HepG2 (cell line): Measurements from ENCODE around the gene METTL5. TPM values are rescaled to one million over a fixed set of nuclear protein-coding genes. Genes with fewer than 3 reads are reported as not detected.
A peak's percentile ranks its signal among the peaks of the same experiment; 100 is the strongest.

Experiments
- ATF1 ChIP-seq: IDR thresholded peaks from 2 replicates; pipeline ENCODE4 v1.6.1; 2016; ENCODE audit warnings: mild to moderate bottlenecking, control low read depth
- CENPX ChIP-seq: sonication (generic); formaldehyde crosslinking; IDR thresholded peaks from 2 replicates; pipeline ENCODE4 v1.9.0; 2021; ENCODE audit warnings: mild to moderate bottlenecking, missing genetic modification reagents, moderate library complexity
- DPF2 ChIP-seq: sonication (generic); formaldehyde crosslinking; IDR thresholded peaks from 2 replicates; pipeline ENCODE4 v1.4.0; 2020; ENCODE audit warnings: mild to moderate bottlenecking, low read depth, missing genetic modification reagents, borderline replicate concordance
- MTF2 ChIP-seq: sonication (generic); formaldehyde crosslinking; IDR thresholded peaks from 2 replicates; pipeline ENCODE4 v1.5.0; 2020; ENCODE audit warnings: missing genetic modification reagents, borderline replicate concordance
- NCOA5 ChIP-seq: sonication (generic); formaldehyde crosslinking; IDR thresholded peaks from 2 replicates; pipeline ENCODE4 v1.4.0; 2020; ENCODE audit warnings: missing genetic modification reagents
- NPAS2 ChIP-seq: sonication (generic); formaldehyde crosslinking; IDR thresholded peaks from 2 replicates; pipeline ENCODE4 v1.8.0; 2022; ENCODE audit warnings: mild to moderate bottlenecking, missing genetic modification reagents, borderline replicate concordance
- NR2F1 ChIP-seq, 2 experiments: fragments of 450-650 bp in 1 of 2; formaldehyde crosslinking in 1 of 2; IDR thresholded peaks; 2 replicates each; pipeline versions ENCODE4 v1.5.0 to v1.6.1; 2016 to 2020; ENCODE audit warnings: mild to moderate bottlenecking in 1 of 2, missing compliant biosample characterization in 1 of 2, missing genetic modification reagents in 1 of 2, moderate library complexity in 1 of 2
- PHF5A ChIP-seq: IDR thresholded peaks from one replicate; pipeline ENCODE4 v1.6.1; 2018; ENCODE audit warnings: low read depth, missing genetic modification reagents; ENCODE audit not compliant: unreplicated experiment
- PITX1 ChIP-seq: sonication (generic); formaldehyde crosslinking; IDR thresholded peaks from 2 replicates; pipeline ENCODE4 v1.5.1; 2020; ENCODE audit warnings: mild to moderate bottlenecking, missing genetic modification reagents
- RFX5 ChIP-seq: IDR thresholded peaks from 2 replicates; pipeline ENCODE4 v1.6.1; 2011; ENCODE audit warnings: low read depth, low read length, improper control_type of control experiment
- SKI ChIP-seq: fragments of 450-650 bp; IDR thresholded peaks from one replicate; pipeline ENCODE4 v1.6.1; 2018; ENCODE audit warnings: mild to moderate bottlenecking; ENCODE audit not compliant: partially characterized antibody
- STAT5B ChIP-seq: sonication (generic); formaldehyde crosslinking; IDR thresholded peaks from 2 replicates; pipeline ENCODE4 v1.4.0; 2020; ENCODE audit warnings: missing genetic modification reagents
- TGIF2 ChIP-seq: IDR thresholded peaks from 2 replicates; pipeline ENCODE4 v1.6.1; 2016; ENCODE audit warnings: control low read depth, missing compliant biosample characterization
- WIZ ChIP-seq: sonication (generic); formaldehyde crosslinking; IDR thresholded peaks from 2 replicates; pipeline ENCODE4 v1.5.1; 2020; ENCODE audit warnings: mild to moderate bottlenecking, missing genetic modification reagents
- YEATS4 ChIP-seq: sonication (generic); formaldehyde crosslinking; IDR thresholded peaks from 2 replicates; pipeline ENCODE4 v1.4.0; 2020; ENCODE audit warnings: missing genetic modification reagents, borderline replicate concordance
- ZFP1 ChIP-seq: IDR thresholded peaks from 2 replicates; pipeline ENCODE4 v1.6.1; 2016
- ZNF367 ChIP-seq: sonication (generic); formaldehyde crosslinking; IDR thresholded peaks from 2 replicates; pipeline ENCODE4 v1.4.0; 2020; ENCODE audit warnings: missing genetic modification reagents, borderline replicate concordance
- ZNF546 ChIP-seq: sonication (generic); formaldehyde crosslinking; conservative IDR thresholded peaks from 2 replicates; pipeline ENCODE4 v1.8.1; 2023; ENCODE audit warnings: mild to moderate bottlenecking, missing genetic modification reagents
- polyA plus RNA-seq, 8 experiments: library from polyadenylated mRNA; depleted of rRNA in 3 of 8; stranded (reverse) in 7 of 8; unstranded in 1 of 8; fragments of >200 nt; fragmentation: Illumina TruSeq in 4 of 8; extraction: Trizol in 4 of 8; gene quantifications; 2 replicates each; pipeline versions ENCODE4 v1.2.1 to v1.2.3, GENCODE V29; 2011 to 2016; ENCODE audit warnings: low read depth in 4 of 8, missing spikeins in 1 of 8, mixed read lengths in 1 of 8; ENCODE audit not compliant: insufficient read depth in 1 of 8
- total RNA-seq, 5 experiments: library from RNA; depleted of rRNA; stranded (reverse); fragments of >200 nt; fragmentation: Illumina TruSeq; extraction: Trizol; gene quantifications; 2 replicates each; pipeline ENCODE4 v1.2.3, GENCODE V29; 2016; ENCODE audit warnings: low read depth in 1 of 5
- TF ChIP-seq, protein P1 (sequence below): sonication (generic); formaldehyde crosslinking; IDR thresholded peaks from 2 replicates; pipeline ENCODE4 v1.5.1; 2020; ENCODE audit warnings: mild to moderate bottlenecking, moderate library complexity, missing genetic modification reagents
- TF ChIP-seq, protein P2 (sequence below): sonication (generic); formaldehyde crosslinking; IDR thresholded peaks from 2 replicates; pipeline ENCODE4 v1.4.0; 2020; ENCODE audit warnings: missing genetic modification reagents, borderline replicate concordance
- TF ChIP-seq, protein P3 (sequence below): sonication (generic); formaldehyde crosslinking; IDR thresholded peaks from 2 replicates; pipeline ENCODE4 v1.4.0; 2020; ENCODE audit warnings: missing genetic modification reagents, borderline replicate concordance

The METTL5 gene
- total and polyA plus RNA-seq, 2 of the 13 experiments (the other 11 are each of a cell fraction or from before 2014, with no cell fraction given) = 50.7 to 95.1 TPM

DNA sequence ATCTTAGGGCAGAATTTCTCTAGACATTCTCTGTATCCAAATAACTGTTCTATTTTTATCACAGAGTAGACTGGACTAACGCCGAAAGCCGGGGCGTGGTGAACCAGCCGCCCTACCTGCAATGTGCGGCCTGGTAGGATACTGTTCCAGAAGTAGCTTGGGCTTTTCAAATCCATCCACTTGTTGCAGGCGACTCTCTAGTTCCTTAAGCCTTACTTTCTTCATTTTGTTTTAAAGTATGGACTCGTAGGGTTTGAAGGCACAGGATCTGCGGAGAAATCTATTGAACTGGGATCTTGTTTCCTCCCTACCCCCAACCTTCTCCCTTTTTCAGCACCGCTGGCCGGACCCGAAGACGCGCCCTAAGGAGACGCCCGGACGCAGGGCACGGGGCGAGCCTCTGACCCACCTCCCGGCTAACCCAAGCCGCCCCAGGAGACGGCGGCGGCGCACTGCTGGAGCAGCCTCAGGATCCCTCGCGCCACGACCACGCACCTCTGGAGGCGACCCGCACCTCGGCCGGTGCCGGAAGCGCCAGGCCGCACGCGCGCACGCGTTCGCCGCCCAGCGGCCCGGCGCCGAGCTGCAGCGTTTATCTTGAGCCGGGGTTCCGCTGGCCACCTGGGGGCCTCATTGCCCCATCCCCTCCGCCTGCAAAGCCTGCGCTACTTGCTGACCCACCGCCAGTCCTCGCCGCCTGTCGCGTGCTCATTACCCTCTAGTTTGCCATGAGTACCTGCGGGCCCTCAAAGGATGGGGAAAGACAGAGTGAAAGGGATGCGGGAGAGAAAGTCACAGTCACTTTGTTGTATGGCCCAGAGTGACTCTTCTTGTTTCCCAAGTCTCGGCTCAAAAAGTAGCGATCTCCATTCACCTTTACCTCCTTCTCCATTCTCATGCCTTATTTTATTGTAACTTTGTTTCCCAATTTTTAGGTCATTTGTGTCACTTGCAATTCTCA is at the start of gene METTL5 (continued):
- TF ChIP-seq YEATS4 = peak; percentile 98
- no peak for TF ChIP-seq CENPX (CRISPR knock-in tag)
- TF ChIP-seq NR2F1 (CRISPR knock-in tag; IDR thresholded peaks at IDR 0.05) = no peak
- peak; percentile 63; the same call in 1 of the 2 replicates for TF ChIP-seq PITX1 (CRISPR knock-in tag)
- TF ChIP-seq NPAS2 (CRISPR knock-in tag) = no peak
- peak; percentile 62; the same call in 1 of the 2 replicates for TF ChIP-seq TGIF2 (CRISPR knock-in tag)
- peak; percentile 89; the same call in 1 of the 2 replicates for TF ChIP-seq ZNF546 (CRISPR knock-in tag)
- TF ChIP-seq NCOA5 (CRISPR knock-in tag) = no peak
- TF ChIP-seq DPF2 (CRISPR knock-in tag) = no peak
- TF ChIP-seq RFX5 = no peak
- TF ChIP-seq, protein P1, sequence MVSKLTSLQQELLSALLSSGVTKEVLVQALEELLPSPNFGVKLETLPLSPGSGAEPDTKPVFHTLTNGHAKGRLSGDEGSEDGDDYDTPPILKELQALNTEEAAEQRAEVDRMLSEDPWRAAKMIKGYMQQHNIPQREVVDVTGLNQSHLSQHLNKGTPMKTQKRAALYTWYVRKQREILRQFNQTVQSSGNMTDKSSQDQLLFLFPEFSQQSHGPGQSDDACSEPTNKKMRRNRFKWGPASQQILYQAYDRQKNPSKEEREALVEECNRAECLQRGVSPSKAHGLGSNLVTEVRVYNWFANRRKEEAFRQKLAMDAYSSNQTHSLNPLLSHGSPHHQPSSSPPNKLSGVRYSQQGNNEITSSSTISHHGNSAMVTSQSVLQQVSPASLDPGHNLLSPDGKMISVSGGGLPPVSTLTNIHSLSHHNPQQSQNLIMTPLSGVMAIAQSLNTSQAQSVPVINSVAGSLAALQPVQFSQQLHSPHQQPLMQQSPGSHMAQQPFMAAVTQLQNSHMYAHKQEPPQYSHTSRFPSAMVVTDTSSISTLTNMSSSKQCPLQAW (CRISPR knock-in tag) = no peak; the same call in none of the 2 replicates
- TF ChIP-seq ZFP1 (CRISPR knock-in tag) = 0 out of 2 replicates have a peak, but pooled peaks have one; percentile 4
- TF ChIP-seq WIZ (CRISPR knock-in tag) = peak; percentile 81; the same call in 1 of the 2 replicates
- no peak for TF ChIP-seq ATF1 (CRISPR knock-in tag)
- TF ChIP-seq, protein P2, sequence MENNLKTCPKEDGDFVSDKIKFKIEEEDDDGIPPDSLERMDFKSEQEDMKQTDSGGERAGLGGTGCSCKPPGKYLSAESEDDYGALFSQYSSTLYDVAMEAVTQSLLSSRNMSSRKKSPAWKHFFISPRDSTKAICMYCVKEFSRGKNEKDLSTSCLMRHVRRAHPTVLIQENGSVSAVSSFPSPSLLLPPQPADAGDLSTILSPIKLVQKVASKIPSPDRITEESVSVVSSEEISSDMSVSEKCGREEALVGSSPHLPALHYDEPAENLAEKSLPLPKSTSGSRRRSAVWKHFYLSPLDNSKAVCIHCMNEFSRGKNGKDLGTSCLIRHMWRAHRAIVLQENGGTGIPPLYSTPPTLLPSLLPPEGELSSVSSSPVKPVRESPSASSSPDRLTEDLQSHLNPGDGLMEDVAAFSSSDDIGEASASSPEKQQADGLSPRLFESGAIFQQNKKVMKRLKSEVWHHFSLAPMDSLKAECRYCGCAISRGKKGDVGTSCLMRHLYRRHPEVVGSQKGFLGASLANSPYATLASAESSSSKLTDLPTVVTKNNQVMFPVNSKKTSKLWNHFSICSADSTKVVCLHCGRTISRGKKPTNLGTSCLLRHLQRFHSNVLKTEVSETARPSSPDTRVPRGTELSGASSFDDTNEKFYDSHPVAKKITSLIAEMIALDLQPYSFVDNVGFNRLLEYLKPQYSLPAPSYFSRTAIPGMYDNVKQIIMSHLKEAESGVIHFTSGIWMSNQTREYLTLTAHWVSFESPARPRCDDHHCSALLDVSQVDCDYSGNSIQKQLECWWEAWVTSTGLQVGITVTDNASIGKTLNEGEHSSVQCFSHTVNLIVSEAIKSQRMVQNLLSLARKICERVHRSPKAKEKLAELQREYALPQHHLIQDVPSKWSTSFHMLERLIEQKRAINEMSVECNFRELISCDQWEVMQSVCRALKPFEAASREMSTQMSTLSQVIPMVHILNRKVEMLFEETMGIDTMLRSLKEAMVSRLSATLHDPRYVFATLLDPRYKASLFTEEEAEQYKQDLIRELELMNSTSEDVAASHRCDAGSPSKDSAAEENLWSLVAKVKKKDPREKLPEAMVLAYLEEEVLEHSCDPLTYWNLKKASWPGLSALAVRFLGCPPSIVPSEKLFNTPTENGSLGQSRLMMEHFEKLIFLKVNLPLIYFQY (CRISPR knock-in tag) = peak; percentile 74; the same call in 1 of the 2 replicates
- TF ChIP-seq SKI = peak; percentile 83
- peak; percentile 63 for TF ChIP-seq STAT5B (CRISPR knock-in tag)
- TF ChIP-seq, protein P3, sequence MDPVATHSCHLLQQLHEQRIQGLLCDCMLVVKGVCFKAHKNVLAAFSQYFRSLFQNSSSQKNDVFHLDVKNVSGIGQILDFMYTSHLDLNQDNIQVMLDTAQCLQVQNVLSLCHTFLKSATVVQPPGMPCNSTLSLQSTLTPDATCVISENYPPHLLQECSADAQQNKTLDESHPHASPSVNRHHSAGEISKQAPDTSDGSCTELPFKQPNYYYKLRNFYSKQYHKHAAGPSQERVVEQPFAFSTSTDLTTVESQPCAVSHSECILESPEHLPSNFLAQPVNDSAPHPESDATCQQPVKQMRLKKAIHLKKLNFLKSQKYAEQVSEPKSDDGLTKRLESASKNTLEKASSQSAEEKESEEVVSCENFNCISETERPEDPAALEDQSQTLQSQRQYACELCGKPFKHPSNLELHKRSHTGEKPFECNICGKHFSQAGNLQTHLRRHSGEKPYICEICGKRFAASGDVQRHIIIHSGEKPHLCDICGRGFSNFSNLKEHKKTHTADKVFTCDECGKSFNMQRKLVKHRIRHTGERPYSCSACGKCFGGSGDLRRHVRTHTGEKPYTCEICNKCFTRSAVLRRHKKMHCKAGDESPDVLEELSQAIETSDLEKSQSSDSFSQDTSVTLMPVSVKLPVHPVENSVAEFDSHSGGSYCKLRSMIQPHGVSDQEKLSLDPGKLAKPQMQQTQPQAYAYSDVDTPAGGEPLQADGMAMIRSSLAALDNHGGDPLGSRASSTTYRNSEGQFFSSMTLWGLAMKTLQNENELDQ (CRISPR knock-in tag) = peak; percentile 26; the same call in 1 of the 2 replicates
- TF ChIP-seq PHF5A = peak; percentile 92
- peak; percentile 83; the same call in 1 of the 2 replicates for TF ChIP-seq ZNF367 (CRISPR knock-in tag)
- peak; percentile 99; the same call in 1 of the 2 replicates for TF ChIP-seq MTF2 (CRISPR knock-in tag)
